ENCODE results near the gene GREM1. TPM values are rescaled to one million over a fixed set of nuclear protein-coding genes. Genes with fewer than 3 reads are reported as not detected.

Gene GREM1
- total and polyA plus RNA-seq, 2 experiments from 2014 or later, result 3.1 to 5.7 TPM

- Histone ChIP-seq H2AFZ (no peak overlapping the region), H3K9me2 (replicated peaks; ENCODE audit: insufficient read depth) (no peaks in the 10 kb centered on the region)
- WGBS (ENCODE audit: low lambda C conversion rate, missing lambda C conversion rate), result 95% methylated on average over 2 of the region's 2 CpGs
Observed at GRCh38 chr15:32735989-32736700, 18.3 kb downstream of the GREM1 start.

GRCh38 chr15:32736701-32737061 lies 18.9 kb downstream of the GREM1 start:
- Histone ChIP-seq H3K9me2 (replicated peaks; ENCODE audit: insufficient read depth) (no peaks in the 10 kb centered on the region), H3K27ac (no peak overlapping the region), H2AFZ (no peak overlapping the region), H3K79me2 (no peaks in the 10 kb centered on the region), H3K36me3 (replicated peaks; ENCODE audit: insufficient read depth, low read depth) (no peaks in the 10 kb centered on the region), H3K4me2 (no peak overlapping the region), H4K20me1 (ENCODE audit: insufficient read depth, poor library complexity, severe bottlenecking) (no peaks in the 10 kb centered on the region), H3K9me3 (ENCODE audit: low read depth) (no peaks in the 10 kb centered on the region), H3K27me3 (peaks cover 2% of the 10 kb centered on the region), H3K4me1 (ENCODE audit: insufficient read depth) (no peaks in the 10 kb centered on the region), H3K4me3 (no peak overlapping the region)
- DNase-seq (ENCODE audit: low spot score), result no peak
- TF ChIP-seq, protein P1, sequence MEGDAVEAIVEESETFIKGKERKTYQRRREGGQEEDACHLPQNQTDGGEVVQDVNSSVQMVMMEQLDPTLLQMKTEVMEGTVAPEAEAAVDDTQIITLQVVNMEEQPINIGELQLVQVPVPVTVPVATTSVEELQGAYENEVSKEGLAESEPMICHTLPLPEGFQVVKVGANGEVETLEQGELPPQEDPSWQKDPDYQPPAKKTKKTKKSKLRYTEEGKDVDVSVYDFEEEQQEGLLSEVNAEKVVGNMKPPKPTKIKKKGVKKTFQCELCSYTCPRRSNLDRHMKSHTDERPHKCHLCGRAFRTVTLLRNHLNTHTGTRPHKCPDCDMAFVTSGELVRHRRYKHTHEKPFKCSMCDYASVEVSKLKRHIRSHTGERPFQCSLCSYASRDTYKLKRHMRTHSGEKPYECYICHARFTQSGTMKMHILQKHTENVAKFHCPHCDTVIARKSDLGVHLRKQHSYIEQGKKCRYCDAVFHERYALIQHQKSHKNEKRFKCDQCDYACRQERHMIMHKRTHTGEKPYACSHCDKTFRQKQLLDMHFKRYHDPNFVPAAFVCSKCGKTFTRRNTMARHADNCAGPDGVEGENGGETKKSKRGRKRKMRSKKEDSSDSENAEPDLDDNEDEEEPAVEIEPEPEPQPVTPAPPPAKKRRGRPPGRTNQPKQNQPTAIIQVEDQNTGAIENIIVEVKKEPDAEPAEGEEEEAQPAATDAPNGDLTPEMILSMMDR (IDR thresholded peaks at IDR 0.05; ENCODE audit: poor library complexity), result no peak
- WGBS (ENCODE audit: low lambda C conversion rate, missing lambda C conversion rate), result 80% methylated on average over 2 of the region's 2 CpGs

More at GRCh38 chr15:32735989-32736700, 18.3 kb downstream of the GREM1 start:
- H3K9me3 ChIP-seq (ENCODE audit: low read depth), result no peaks in the 10 kb centered on the region
- no peaks in the 10 kb centered on the region for H3K79me2 ChIP-seq
- no peak for DNase-seq (ENCODE audit: low spot score)
- peaks cover 3% of the 10 kb centered on the region for H3K27me3 ChIP-seq
- TF ChIP-seq, protein P1 (IDR thresholded peaks at IDR 0.05; ENCODE audit: poor library complexity), result no peak
- TF ChIP-seq EZH2 (IDR thresholded peaks at IDR 0.05; ENCODE audit: borderline replicate concordance) (no peak), EZH2phosphoT487 (IDR thresholded peaks at IDR 0.05; ENCODE audit: low read depth, severe bottlenecking, unreplicated experiment) (no peak)
- H3K4me2 ChIP-seq, result no peak overlapping the region
- H3K4me1 ChIP-seq (ENCODE audit: insufficient read depth), result no peaks in the 10 kb centered on the region
- no peak overlapping the region for H3K4me3 ChIP-seq
- no peak overlapping the region for H3K27ac ChIP-seq
- no peaks in the 10 kb centered on the region for H3K36me3 ChIP-seq (replicated peaks; ENCODE audit: insufficient read depth, low read depth)
- no peaks in the 10 kb centered on the region for H4K20me1 ChIP-seq (ENCODE audit: insufficient read depth, poor library complexity, severe bottlenecking)

DNA sequence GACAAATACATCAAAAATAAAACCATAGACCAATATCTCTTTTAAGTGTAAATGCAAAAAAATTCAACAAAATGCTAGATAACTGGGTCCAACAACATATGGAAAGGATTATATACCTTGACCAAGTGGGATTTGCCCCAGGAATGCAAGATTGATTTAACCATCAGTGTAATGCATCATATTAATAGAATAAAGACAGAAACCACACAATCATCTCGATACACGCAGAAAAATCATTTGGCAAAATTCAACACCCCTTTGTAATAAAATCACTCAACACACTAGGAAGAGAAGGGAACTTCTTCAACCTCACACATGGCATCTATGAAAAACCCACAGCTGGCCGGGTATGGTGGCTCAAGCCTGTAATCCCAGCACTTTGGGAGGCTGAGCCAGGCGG lies 19.5 kb downstream of the GREM1 start:
- no peak for DNase-seq (ENCODE audit: low spot score)
- Histone ChIP-seq H3K4me1 (ENCODE audit: insufficient read depth) (no peaks in the 10 kb centered on the region), H3K4me2 (no peak overlapping the region), H3K27ac (no peak overlapping the region), H4K20me1 (ENCODE audit: insufficient read depth, poor library complexity, severe bottlenecking) (no peaks in the 10 kb centered on the region), H3K79me2 (no peaks in the 10 kb centered on the region), H3K36me3 (replicated peaks; ENCODE audit: insufficient read depth, low read depth) (no peaks in the 10 kb centered on the region), H3K9me3 (ENCODE audit: low read depth) (no peaks in the 10 kb centered on the region), H2AFZ (no peak overlapping the region), H3K27me3 (no peaks in the 10 kb centered on the region), H3K4me3 (no peak overlapping the region), H3K9me2 (replicated peaks; ENCODE audit: insufficient read depth) (no peaks in the 10 kb centered on the region)
- WGBS (ENCODE audit: low lambda C conversion rate, missing lambda C conversion rate), result 86% methylated on average over 4 of the region's 4 CpGs
- TF ChIP-seq EZH2phosphoT487 (IDR thresholded peaks at IDR 0.05; ENCODE audit: low read depth, severe bottlenecking, unreplicated experiment) (no peak), EZH2 (IDR thresholded peaks at IDR 0.05; ENCODE audit: borderline replicate concordance) (no peak)
- TF ChIP-seq, protein P1 (IDR thresholded peaks at IDR 0.05; ENCODE audit: poor library complexity), result no peak
